HG03103 (cell line): ENCODE data around the gene CCDC88C.

Source experiments
- ATAC-seq: cut with Tn5 transposase; IDR thresholded peaks from one replicate; pipeline ENCODE4 v1.9.1; 2021; ENCODE audit warnings: low read depth; ENCODE audit not compliant: unreplicated experiment

Gene CCDC88C

DNA sequence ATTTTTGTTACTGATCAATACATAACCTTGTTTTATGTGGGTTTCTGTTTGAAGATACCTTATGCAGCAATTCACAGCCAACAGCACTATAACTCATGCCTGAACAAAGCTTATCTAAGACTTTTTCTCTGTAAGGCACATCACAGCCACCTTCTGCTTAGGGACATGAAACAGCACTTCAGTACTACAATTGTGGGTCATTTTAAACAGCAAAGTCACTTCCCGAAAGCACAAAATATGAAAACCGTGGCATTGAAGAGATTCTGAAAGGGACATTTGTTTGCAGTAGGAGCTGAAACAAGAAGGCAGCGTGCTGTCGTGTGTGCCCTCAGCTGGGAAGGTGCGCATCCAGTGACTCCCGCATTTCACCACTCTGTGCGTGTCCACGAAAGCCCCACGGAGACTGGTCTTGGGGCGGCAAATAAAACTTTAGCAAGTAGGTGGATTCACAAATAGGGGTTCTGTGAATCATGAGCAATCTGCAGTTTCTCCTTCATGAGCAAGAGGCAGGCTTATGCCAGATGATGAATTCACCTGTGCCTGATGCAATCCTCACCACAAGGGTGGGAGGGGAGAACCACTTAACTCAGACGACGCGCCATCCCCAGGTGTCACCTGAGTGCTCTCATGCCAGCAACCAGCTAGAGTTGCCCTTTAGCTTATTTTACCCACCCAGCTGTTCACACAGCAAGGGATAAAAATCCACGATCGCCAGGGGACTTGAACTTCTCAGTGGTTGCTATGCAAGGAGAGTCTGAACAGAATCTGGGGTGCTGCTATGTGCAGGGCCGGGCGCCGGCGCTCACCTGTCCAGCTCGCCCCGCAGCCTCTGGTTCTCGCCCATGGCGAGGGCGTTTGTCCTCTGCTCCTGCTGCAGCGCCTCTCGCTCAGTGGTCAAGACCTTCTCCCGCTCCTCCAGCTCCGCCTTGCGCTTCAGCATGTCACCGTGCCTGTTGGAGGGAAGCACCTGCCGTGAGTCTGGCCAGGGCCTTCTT, 118.2 kb downstream of the CCDC88C start:
- ATAC-seq, result no peak

DNA sequence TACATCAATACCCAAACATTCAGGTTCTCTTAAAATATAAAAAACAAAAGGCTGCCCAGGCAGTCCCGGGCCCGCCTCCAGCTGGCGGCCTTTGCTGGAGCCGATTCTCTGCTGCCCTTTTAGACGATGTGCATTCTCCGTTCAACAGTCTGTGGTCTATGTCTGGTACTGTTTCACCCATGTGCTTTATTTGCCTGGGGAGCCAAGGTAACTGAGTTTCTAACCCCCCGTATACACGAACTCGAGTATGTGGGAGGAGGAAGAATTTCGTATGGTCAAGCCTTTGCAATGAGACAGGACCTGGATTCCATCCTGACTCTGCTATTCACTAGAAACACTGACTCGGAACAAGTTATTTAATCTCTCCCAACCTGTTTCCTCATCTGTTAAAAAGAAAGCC, 119.0 kb downstream of the CCDC88C start:
- ATAC-seq, result no peak

DNA sequence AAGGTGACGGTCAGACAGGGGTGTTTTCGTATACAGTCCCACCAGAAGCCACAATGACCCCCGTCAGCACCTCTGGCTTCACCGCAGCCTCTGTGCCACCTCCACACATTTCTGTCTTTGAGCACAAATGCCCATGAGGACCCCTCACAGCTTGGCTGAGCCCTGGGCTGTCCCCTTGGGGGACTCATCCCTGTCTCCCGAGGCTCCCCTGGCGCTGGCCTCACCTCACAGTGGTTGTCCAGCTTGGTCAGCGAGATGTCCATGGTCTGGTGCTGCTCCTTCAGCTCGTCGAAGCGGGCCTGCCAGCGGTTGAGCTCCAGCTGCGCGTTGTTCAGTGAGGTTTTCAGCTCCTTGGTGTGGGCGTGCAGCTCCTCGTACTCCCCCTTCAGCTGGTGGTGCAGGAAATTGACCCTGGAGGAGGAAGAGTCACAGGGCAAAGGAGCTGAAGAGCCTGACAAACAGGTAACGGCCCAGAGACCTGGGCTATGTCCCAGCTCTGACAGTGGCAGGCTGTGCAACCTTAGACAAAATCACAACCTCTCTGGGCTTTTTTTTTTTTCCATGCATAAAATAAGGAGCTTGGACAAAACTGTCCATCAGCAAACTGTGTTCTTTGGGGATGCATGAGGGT, 120.4 kb downstream of the CCDC88C start:
- no peak for ATAC-seq

DNA sequence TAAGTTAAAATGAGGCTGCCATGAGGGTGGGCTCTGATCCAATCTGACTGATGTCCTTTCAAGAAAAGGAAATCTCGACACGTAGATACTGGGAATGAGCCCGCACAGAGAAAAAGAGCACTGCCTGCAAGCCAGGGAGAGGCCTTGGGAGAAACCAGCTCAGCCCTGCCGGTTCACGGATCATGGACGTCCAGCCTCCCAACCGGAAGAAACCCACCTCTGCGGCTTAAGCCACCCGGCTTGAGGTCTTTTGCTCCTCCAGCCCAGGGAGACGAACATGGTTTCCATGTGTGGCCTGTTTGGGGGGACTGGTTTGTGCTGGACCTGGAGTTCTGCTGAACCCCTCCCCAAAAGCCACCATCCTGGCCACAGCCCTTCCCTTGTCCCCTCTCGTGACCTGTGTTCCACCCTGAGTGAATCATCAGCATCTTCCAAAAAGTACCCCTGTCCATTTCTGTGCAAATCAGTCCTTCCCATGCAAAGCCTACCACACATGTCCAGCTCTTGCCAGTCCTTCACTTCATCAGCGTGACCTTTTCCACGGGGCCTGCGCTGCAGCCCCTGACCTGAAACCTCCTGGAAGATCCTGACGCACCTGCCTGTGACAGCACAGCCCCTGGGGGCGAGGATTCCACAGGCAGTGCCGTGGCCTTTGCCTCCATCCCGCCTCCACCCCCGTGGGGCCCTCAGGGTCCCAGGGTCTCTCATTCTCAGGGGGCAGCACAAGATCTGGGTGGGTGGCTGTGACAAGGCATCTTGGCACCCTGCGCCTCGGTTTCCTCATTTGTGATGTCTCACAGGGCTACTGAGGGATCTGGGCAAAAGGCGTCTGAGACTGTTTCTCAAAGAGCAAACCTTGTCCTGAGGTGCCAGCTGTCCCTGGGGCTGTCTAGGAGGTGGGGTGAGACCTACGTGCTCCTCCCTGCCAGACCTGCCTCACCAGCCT, 121.5 kb downstream of the CCDC88C start:
- ATAC-seq, result no peak

DNA sequence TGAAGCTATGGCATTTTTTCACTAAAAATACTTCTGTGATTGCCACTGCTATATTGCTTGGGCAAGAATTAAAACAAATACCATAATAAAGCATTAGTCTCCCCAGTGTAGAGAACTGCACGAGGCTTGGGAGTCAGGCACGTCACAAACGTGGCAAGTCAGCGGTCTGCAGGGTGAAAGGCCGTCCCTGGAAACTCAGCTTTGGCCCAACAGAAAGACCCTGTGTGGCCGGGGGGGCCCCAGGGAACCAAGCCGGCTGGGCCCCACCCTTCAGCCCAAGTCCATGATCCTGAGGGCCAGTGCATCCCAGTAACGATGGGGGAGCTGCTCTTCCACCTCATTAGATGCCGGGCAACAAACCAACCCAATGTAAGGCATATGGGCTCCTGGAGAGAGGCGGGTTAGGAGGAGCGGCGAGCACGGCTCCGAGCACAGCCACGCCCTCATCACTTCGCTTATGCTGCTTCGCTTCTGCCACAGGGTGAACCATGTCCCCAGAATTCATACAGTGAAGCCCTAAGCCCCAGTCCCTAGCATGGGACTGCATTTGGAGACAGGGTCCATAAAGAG, 122.3 kb downstream of the CCDC88C start:
- no peak for ATAC-seq

DNA sequence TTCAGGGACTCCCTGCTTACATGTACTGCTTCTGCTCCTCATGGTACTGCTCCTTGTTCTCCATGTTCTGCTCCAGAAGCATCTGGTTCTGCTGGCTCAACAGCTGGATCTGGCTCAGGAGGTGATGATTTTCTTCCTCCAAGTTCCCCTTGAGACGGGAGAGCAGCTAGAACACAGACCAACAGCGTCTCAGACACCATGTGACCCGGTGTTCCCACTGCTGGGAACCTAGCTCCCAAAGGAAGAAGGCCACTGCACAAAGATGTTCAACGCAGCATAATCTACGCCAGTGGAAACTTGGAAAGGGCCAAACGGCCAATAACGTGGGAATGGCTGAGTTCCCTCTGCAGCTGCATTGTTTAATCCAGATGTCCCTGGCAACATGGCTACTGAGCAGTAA, 123.5 kb downstream of the CCDC88C start:
- ATAC-seq, result no peak

DNA sequence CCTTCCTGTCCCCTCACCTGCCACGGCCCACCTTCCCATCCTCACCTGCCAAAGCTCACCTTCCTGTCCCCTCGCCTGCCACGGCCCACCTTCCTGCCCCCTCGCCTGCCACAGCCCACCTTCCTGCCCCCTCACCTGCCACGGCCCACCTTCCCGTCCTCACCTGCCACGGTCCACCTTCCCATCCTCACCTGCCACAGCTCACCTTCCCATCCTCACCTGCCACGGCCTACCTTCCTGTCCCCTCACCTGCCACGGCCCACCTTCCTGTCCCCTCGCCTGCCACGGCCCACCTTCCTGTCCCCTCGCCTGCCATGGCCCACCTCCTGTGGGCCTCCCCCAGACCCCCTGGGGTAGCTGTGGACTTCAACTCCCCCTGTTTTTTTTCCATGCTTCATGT, 124.3 kb downstream of the CCDC88C start:
- no peak for ATAC-seq

DNA sequence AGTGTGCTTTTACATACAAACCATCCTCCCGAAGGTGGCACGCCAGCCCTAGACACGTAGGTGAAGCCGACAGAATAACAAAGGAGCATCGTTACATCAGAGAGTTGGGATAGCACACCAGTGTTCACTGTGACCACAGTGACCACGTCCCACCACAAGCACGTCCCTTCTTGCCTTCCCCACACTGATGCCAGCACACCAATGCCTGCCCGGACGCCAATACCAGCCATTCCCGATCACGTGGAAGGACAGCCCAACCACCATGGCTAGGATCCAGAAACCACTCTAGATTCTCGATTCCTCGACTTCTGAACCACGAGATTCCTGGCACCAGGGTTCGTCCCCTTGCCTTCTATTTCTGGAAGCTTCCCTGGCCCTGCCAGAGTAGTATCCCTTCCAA, 125.1 kb downstream of the CCDC88C start:
- ATAC-seq, result no peak

DNA sequence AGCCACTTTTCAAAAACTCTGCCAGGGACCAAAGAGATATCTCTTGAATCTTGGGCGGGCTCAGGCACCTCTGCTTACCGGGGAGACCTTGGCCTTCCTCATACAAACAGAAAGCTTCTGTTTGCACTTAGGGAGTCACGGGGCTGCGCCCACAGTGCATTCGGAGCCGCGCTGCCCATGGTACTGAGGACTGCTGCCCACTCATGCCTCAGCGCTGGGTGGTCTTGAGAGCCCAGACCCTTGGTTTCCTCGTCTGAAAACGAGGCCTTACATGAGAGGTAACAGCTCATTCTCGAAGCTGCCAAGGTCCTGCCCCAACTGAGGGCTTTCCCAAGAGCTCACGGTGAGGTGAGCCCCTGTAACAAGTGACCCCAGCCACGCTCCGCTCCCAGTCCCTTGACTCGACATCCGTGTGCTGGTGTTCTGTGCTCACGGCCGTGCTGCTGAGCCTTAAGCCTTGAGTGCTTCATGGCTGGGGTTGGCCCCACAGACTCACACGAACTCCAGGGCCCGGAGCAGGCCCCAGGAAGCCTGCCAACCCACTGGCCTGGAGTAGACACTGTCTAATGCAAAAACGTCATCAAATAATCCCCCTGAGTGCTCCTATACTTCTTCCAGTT, 125.7 kb downstream of the CCDC88C start:
- ATAC-seq, result no peak

DNA sequence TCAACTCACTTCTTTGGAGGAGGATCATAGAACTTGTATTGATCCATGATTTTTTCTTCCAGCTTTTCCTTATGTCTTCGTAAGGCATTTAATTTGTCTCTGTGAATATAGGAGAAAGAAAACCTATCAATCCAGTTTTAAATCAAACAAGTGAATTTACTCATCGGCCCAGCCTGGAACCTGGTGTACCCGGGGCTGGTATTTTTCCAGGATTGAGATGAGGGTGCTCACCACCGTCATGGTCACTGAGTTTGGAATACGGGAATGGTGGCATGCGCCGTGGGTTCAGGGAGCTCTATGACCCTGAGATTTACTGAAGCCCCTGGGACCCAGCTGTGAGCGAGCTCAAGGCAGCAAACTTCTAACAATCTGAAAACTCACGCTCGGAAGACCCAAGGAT, 126.6 kb downstream of the CCDC88C start:
- ATAC-seq, result no peak

DNA sequence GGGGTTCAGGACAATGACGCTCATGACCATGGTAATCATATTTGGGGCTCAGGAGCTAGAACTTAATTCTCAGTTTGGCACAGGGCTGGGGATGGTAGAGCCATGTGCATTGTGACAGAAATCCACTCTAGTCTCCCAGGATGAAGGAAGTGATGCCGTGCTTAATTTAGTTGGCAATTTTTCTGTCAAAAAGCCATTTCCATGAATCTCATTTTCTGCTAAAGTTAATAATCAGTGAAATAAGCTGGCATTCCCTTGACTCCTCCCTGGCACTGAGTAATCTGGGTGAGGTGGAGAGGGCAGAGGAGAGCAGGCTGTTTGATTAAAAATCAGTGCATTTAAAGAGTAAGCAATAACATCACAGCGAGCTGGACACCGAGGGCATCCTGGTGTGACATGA, 128.2 kb downstream of the CCDC88C start:
- ATAC-seq, result no peak

DNA sequence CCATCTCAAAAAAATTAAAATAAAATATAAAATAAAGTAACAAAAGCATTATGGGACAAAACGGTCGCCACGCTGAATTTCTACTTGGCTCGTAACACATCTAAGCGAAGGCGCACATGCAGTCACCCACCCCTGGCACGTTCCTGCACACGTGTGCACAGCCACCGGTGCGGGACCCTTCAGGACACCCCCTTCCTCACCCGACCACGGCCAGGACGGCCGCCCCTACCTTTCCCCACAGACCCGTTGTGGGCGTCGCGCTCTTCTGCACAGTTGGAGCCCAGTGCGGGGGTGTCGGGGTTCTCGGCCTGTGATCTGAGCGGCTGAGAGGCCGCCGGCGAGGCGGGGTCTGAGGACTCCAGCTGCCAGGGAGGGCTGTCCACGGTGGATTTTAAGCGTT, 128.7 kb downstream of the CCDC88C start:
- no peak for ATAC-seq

DNA sequence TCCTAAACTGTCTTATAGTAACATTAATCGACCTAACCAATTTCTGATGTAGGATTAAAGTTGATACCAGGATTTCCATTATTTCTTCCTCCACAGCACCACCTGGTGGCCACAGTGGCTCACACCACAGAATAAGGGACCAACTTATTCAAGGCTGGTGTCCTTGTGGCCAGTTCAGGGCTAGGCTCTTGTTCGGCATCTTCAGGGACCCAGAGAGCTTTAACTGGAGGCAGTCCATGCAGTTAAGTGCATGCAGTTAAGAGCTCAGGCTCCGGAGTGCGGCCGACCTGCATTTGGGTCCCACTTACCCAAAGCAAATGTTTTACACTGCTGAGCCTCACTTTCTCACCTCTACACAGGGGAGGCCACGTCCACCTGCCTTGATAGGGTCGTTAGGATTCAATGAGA, 131.1 kb downstream of the CCDC88C start:
- ATAC-seq, result no peak

DNA sequence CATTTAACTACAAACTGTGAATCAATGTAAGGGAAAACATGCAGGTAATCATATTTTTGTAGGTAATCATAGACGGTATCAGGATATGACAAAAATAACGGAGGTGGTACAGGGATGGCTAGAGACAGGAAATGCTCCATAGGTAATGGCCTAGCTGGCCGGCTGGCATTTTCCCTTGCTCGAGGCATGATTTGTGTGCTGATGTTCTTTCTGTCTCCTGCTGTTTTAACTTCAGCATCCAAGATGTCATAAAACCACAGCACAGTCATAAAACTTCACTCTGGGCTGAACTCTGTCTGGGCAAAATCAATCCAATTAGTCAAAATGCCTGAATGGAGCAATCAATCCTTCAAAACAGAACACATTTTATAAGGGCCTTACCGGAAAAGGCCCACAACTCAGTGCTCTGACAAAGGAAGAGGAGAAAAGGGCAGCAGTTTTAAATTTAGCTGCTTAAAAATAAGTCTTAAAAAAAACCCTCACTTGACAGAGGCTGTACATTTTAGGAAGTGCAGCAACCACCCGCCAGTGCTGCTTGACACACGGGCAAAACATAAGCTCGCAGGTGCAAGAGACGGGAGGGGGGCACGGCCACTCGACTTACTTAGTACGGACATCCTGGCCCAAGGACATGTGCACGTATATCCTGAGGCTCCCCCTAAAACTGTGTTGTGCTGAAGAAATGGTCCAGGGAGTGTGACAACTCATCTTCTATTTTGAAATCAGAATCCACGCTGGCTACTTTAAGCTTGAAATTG, 132.7 kb downstream of the CCDC88C start:
- no peak for ATAC-seq

DNA sequence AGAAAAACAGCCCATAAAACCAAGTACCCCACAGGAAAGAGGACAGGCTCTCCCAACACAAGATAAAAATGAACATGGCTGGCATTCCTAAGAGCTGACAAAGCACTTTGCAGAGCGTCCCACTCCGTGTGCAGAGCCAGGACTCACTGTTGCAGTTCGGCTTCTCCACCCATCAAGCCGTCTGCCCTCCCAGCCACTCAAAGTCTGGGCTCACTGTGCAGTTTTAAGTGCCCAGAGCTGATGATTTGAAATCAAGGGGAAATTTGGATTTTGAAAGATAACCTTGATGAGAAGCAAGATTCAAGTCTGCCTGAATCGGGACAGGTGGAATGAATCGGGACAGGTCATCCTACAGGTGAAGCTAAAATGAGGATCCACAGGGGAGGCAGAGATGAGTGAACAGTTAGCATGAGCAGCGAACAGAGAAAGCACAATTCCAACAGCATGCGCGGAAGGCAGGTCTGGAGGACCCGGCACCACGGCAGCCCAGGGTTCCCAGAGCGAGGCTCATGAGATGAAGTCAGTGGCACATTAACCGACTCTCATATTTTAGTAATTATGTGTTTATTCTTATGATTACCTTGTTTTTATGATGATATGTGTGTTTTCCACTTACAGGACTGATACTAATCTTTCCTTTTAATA, 133.4 kb downstream of the CCDC88C start:
- ATAC-seq, result no peak

DNA sequence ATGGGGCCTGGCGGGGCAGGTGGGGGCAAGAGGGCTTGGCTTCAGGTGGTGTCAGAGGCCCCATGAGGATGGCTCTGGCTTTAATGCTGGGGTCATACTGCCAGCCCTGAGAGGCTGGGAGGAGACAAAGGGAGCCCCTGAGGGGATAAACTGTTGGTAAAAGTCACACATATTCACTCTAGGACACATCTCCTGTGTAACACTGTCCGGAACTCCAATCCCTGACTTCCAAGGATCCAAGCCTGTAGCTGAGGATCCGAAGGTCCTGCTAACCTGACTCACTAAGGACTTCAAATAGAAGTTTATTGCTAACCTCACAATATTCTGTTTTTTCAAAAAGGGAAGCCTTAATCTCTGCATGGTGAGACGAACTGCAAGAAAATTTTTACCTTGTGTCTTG, 134.0 kb downstream of the CCDC88C start:
- ATAC-seq, result no peak

DNA sequence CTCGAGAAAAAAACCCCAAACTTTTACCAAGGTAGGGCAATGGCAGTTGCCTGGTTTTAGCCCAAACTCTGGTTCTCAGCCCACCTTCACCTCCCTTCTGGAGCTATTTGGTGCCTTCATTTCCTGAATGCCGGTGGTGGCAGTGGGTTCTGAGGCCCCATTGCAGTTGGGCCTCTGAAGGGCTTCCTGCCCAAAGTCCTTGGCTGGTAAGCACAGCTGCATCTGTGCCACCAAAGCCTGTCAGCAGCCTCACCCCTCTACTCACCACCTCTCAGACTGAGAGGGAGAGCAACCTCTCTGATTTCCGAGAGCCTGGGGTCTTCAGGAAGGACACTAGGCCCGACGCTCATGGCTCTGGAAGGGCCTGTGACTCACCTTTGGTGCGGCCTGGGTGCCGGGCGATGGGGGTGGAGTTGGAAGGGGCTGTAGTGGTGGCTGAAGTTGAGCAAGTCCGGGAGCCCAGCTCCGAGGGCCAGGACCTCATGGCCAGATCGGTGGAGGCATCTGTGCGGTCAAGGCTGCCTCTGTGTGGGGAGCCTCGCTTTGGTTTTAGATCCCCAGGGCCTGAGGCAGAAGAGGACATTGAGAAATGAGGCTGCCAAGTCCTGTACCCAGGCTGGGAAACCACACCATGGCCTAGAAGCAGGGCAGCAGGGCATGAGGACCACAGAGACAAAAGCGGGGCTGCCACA, 134.5 kb downstream of the CCDC88C start:
- ATAC-seq, result no peak

DNA sequence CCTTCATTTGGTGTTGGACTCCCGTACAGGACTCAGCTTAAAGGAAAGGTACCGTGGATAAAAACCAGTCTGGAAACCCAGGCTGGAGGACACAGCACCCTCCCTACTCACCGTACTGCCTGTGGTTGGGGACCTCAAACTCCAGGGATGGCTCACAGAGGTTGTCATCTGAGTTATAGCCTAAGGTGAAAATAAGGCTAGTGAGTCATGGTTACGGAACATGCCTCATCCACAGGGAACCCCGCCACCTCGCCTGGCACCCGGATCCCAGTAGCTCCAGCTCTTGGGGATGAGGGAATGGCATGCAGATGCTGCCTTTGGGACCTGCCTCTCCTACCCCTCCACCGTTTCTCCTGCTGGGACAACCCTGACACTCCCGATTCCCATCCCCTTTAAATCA, 136.3 kb downstream of the CCDC88C start:
- no peak for ATAC-seq
